HUES6 (cell line): Measurements from ENCODE around the gene GNA14.
"Not testable (repeated sequence)": the region's sequence is repeated elsewhere in the genome, so short reads cannot be mapped to it uniquely, and the experiment has no call there.

Source experiments
- H3K27ac ChIP-seq: 2 replicates; pipeline ENCODE4 v1.7.0; 2013; ENCODE audit warnings: low read depth, mild to moderate bottlenecking, low read length, inconsistent platforms
- H3K27me3 ChIP-seq: 2 replicates; pipeline ENCODE4 v1.6.1; 2013; ENCODE audit warnings: low read length; ENCODE audit not compliant: control insufficient read depth, insufficient read depth
- H3K36me3 ChIP-seq: 2 replicates; pipeline ENCODE4 v1.6.1; 2013; ENCODE audit warnings: low read length; ENCODE audit not compliant: control insufficient read depth, insufficient read depth
- H3K4me1 ChIP-seq: 2 replicates; pipeline ENCODE4 v1.6.1; 2013; ENCODE audit warnings: low read length; ENCODE audit not compliant: control insufficient read depth, insufficient read depth
- H3K4me3 ChIP-seq: 2 replicates; pipeline ENCODE4 v1.5.1; 2013; ENCODE audit warnings: low read depth, low read length
- H3K9ac ChIP-seq: one replicate; pipeline ENCODE4 v1.6.1; 2013; ENCODE audit warnings: mild to moderate bottlenecking, low read length
- H3K9me3 ChIP-seq: 2 replicates; pipeline ENCODE4 v1.6.1; 2013; ENCODE audit warnings: low read depth, low read length; ENCODE audit not compliant: control insufficient read depth, insufficient read depth

GNA14 gene

DNA sequence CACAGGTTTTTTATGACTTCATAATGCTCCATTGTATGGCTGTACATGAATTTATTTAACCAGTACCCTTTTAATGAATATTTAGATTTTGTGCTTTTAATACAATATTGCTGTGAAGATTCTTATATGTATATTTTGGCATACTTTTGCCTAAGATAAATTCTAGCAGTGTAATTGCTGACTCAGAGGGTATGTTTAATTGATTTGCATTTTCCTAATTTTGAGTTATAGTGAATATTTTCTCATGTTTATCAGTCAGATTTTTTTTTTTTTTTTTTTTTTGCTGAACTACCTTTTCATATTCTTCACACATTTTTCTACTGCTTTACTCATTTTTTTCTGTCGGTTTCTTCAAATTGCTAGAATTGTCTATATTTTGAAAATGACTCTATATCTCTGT, 248.2 kb downstream of the GNA14 start:
- Histone ChIP-seq H3K4me3 (no peak overlapping the region), H3K27me3 (no peaks in the 10 kb centered on the region), H3K9ac (no peak overlapping the region), H3K4me1 (no peaks in the 10 kb centered on the region), H3K36me3 (no peaks in the 10 kb centered on the region; the same call in 1 of the 2 replicates), H3K27ac (no peak overlapping the region), H3K9me3 (no peaks in the 10 kb centered on the region)

DNA sequence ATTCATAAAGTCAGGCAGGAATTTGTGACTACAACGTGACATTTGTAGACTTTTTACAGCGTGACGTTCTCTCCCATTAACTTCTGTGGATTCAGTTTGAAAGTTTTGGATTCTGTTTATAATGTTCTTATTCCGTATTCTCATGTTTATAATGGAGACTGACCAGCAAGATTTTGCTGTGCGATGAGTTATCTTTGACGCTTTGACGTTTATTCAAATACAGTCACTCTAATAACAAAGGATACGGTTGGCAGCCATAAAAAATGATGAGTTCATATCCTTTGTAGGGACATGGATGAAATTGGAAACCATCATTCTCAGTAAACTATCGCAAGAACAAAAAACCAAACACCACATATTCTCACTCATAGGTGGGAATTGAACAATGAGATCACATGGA, 249.5 kb downstream of the GNA14 start:
- not testable (repeated sequence) for H3K9me3 ChIP-seq, H3K27me3 ChIP-seq, H3K36me3 ChIP-seq, H3K9ac ChIP-seq, H3K4me3 ChIP-seq, H3K4me1 ChIP-seq, H3K27ac ChIP-seq

DNA sequence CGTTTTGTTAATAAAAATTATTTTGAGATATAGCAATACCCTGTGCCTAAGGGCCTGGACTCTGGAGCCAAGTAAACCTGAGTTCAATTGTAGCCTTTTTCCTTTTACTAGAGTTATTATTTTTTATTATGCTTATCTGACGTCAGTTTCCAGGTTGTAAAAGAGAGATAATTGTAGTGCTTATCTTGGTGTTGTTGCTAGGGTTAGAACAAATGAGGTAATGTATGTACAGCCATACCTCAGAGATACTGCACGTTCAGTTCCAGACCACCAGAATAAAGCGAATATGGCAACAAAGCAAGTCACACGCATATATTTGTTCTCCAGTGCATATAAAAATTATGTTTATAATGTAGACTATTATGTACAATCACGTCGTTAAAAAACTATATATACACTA, 255.8 kb downstream of the GNA14 start:
- no peaks in the 10 kb centered on the region for H3K9me3 ChIP-seq
- no peaks in the 10 kb centered on the region for H3K27me3 ChIP-seq
- no peak overlapping the region for H3K4me3 ChIP-seq
- H3K9ac ChIP-seq = no peak overlapping the region
- no peaks in the 10 kb centered on the region for H3K36me3 ChIP-seq
- H3K27ac ChIP-seq = no peak overlapping the region
- H3K4me1 ChIP-seq = no peaks in the 10 kb centered on the region

DNA sequence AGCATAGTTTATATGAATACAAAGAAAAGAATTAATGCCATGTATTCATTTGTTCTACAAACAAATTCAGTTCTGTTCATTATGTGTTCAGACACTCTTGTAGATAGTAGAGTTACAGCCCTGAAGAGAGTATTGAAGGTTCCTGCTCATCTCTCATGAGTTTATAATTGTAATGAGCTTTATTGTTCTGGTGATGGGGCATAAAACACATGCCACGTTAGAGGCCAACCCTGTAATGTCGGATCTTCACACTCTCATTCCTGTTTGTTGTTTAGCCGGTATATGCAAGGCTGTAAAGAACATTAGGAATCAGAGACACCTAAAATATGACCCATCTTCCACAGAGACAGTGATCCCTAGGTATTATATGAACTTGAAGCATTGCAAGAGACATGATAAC, 256.3 kb downstream of the GNA14 start:
- H3K4me3 ChIP-seq = no peak overlapping the region
- no peak overlapping the region for H3K9ac ChIP-seq
- no peaks in the 10 kb centered on the region for H3K27me3 ChIP-seq
- no peaks in the 10 kb centered on the region for H3K36me3 ChIP-seq
- H3K27ac ChIP-seq = no peak overlapping the region
- H3K9me3 ChIP-seq = no peaks in the 10 kb centered on the region
- H3K4me1 ChIP-seq = no peaks in the 10 kb centered on the region

DNA sequence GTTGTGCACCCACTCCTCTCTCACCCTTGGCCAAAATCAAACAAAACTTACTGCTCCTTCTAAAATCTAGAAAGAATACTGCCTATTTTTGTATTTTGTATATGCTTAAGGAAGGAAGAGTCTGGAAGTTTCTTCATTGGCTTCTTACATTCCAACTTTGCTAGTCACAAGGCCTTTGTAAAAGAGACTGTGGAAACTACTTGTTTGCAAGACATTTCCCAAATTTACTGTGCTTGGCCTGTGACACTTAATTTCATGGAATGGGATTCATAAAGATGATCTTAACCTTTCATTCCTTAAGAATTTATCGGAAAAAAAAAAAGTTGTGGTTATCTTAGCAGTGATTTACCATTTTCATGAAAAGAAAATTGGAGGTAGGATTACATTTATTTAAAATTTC, 261.9 kb downstream of the GNA14 start:
- Histone ChIP-seq H3K9ac (no peak overlapping the region), H3K27ac (no peak overlapping the region), H3K4me1 (no peaks in the 10 kb centered on the region), H3K27me3 (no peaks in the 10 kb centered on the region), H3K9me3 (no peaks in the 10 kb centered on the region), H3K36me3 (peaks cover 8% of the 10 kb centered on the region; the same call in 1 of the 2 replicates), H3K4me3 (no peak overlapping the region)

DNA sequence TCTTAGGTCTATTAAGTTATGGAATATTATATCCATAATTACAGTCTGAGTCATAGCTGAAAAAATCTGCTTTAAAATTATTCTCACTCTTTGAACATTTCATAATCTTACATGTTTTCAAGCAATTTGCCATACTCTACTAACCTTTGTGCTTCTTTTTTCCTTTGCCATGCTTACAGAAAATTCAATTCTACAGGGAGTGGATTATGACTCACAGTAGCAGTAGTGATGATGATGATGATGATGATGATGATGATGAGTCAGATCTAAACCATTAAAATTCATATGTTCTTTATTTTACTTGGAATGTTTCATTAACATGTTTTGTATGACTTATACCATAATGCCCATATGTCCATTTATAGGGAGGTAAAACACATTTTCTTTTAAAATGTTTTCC, 263.7 kb downstream of the GNA14 start:
- H3K36me3 ChIP-seq = peaks cover 14% of the 10 kb centered on the region; the same call in 1 of the 2 replicates
- no peak overlapping the region for H3K27ac ChIP-seq
- no peaks in the 10 kb centered on the region for H3K9me3 ChIP-seq
- no peaks in the 10 kb centered on the region for H3K4me1 ChIP-seq
- no peak overlapping the region for H3K4me3 ChIP-seq
- no peak overlapping the region for H3K9ac ChIP-seq
- no peaks in the 10 kb centered on the region for H3K27me3 ChIP-seq

DNA sequence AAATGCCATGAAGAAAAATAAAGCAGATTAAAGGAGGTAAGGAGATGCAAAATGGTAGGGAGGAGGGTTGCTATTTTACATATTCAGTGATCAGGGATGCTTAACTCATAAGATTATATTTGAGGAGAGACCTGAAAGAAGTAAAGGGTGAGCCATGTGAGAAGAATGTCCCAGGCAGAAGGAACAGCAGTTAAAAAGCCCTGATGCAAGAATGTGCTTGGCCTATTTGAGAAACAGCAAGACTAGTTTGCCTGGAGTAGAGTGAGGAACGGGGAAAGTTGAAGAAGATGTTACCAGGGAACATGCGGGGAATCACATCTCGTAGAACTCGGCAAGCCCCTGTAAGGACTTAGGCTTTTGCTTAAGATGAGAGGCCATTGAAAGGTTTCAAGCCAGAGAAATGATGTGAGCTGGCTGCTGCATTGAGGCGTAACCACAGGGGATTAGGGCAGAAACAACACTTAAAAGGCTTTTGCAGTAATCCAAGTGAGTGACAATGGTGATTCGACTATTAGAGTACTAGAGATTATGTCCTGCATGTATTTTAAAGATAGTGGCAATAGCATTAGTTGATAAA, 272.1 kb downstream of the GNA14 start:
- Histone ChIP-seq H3K4me3 (no peak overlapping the region), H3K27ac (peak overlapping the region; percentile 18; the same call in 1 of the 2 replicates), H3K9ac (no peak overlapping the region), H3K4me1 (0 out of 2 replicates have a peak, but pooled peaks cover 3% of the 10 kb centered on the region), H3K27me3 (no peaks in the 10 kb centered on the region), H3K36me3 (peaks cover 9% of the 10 kb centered on the region), H3K9me3 (no peaks in the 10 kb centered on the region)

DNA sequence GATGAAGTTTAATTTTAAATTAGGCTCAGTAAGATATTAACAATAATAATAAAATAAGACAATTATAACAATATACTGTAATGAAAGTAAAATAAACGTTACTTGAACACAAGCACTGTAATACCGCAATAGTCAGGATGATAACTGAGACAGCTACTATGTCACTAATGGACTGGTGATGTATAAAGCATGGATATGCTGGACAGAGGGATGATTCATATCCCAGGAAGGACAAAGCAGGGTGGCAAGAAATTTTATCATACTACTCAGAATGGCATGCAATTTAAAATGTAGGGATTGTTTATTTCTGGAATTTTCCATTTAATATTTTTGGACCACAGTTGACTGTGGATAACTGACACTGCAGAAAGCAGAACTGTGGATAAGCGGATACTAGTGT, 273.9 kb downstream of the GNA14 start:
- Histone ChIP-seq H3K27me3 (no peaks in the 10 kb centered on the region), H3K4me1 (0 out of 2 replicates have a peak, but pooled peaks cover 3% of the 10 kb centered on the region), H3K36me3 (peaks cover 22% of the 10 kb centered on the region), H3K9ac (no peak overlapping the region), H3K9me3 (no peaks in the 10 kb centered on the region), H3K27ac (no peak overlapping the region), H3K4me3 (no peak overlapping the region)
